VCaP (cell line): ENCODE results near the gene ELMO1.

ENCODE experiments used
- H3K27ac ChIP-seq: fragments of 450-650 bp; 2 replicates; pipeline ENCODE4 v1.5.1; 2017
- TF ChIP-seq, protein P1 (sequence below): fragments of 450-650 bp; conservative IDR thresholded peaks from 2 replicates; pipeline ENCODE4 v1.5.1; 2017; ENCODE audit warnings: mild to moderate bottlenecking, moderate library complexity

Gene ELMO1, protein sequence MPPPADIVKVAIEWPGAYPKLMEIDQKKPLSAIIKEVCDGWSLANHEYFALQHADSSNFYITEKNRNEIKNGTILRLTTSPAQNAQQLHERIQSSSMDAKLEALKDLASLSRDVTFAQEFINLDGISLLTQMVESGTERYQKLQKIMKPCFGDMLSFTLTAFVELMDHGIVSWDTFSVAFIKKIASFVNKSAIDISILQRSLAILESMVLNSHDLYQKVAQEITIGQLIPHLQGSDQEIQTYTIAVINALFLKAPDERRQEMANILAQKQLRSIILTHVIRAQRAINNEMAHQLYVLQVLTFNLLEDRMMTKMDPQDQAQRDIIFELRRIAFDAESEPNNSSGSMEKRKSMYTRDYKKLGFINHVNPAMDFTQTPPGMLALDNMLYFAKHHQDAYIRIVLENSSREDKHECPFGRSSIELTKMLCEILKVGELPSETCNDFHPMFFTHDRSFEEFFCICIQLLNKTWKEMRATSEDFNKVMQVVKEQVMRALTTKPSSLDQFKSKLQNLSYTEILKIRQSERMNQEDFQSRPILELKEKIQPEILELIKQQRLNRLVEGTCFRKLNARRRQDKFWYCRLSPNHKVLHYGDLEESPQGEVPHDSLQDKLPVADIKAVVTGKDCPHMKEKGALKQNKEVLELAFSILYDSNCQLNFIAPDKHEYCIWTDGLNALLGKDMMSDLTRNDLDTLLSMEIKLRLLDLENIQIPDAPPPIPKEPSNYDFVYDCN

DNA sequence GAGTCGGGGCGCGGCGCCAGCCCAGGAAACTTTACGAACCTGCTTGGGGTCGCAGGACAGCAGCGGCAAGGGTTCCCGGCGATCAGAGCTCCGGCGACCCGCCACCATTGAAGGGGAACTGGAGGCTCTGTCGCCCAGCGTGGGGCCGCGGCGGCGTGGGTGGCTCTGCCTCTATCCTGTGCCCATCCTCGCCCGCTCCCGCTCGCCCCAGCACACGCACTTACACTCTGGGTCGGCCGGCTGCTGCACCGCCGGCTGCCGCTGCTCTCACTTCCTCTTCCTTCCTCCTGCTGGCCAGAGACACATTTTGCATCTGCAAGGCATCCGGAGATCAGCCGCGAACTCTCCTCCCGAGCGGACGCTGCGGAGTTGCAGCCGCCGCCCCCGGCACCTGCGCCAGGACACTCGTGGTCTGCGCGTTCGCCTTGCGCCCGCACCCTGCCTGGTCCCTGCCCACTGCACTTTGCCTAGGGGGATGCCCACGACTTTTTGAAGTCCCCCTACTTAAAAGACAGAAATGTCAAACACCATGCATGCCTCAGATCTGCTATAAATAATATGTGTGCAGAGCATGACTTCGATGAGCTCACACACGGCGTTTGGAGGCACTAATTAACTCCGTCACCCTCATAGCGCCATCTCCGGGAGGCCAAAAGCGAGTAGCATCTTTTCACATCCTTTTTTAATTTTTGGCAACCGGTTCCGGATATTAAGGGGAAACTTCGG lies at the start of gene ELMO1:
ELMO1 (minus strand) TSS at position 229 of the 726 bp plus-strand sequence. CDS start 106,174 bp downstream, outside the sequence.
- TF ChIP-seq, protein P1, sequence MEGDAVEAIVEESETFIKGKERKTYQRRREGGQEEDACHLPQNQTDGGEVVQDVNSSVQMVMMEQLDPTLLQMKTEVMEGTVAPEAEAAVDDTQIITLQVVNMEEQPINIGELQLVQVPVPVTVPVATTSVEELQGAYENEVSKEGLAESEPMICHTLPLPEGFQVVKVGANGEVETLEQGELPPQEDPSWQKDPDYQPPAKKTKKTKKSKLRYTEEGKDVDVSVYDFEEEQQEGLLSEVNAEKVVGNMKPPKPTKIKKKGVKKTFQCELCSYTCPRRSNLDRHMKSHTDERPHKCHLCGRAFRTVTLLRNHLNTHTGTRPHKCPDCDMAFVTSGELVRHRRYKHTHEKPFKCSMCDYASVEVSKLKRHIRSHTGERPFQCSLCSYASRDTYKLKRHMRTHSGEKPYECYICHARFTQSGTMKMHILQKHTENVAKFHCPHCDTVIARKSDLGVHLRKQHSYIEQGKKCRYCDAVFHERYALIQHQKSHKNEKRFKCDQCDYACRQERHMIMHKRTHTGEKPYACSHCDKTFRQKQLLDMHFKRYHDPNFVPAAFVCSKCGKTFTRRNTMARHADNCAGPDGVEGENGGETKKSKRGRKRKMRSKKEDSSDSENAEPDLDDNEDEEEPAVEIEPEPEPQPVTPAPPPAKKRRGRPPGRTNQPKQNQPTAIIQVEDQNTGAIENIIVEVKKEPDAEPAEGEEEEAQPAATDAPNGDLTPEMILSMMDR: peak; percentile 60
- H3K27ac ChIP-seq: peak within 1 kb of the TSS; percentile 49; the same call in 1 of the 2 replicates

DNA sequence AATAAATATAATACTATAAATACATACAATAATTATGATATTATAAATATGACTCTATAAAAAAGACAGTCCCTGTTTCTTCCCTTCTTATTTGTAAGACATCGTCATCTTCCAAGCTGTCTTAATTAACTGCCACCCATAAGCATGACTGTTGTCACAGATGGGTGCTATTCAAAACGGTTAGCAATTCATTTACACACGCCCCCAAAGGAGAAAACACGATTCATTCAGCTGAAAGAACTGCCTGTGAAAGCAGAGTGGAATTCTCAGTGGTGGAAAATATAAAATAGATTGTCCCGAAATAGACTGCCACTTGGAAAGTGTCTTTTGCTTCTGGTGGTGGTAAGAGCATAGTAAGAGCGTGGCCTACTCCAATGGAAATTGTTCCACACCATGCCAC lies 48.9 kb upstream of the ELMO1 start:
- TF ChIP-seq, protein P1: no peak
- no peak overlapping the region for H3K27ac ChIP-seq

DNA sequence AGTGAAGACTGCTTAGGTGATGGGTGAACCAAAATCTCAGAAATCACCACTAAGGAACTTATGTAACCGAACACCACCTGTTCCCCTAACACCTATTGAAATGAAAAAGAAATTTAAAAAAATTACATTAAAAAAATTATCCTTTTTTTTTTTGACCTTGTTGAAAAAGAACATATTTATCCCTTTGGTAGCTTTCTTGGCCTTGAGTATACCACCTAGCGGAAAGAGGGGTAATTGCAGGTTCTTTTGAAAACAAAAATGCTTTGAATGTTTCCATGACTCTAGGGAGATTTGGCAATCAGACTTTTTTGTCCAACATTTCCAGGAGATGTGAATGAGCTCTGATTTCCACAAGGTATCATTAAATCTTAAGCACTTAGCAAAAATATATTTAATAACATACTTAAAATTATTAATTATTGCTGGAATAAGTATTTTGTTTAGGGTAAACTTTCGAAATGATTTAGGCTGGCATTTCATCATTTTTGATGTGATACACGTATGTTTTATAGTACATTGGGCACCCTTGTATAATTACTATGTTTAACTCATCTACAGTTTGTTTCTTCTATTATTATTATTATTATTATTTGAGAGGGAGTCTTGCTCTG lies 47.0 kb upstream of the ELMO1 start:
- TF ChIP-seq, protein P1: peak; percentile 85

DNA sequence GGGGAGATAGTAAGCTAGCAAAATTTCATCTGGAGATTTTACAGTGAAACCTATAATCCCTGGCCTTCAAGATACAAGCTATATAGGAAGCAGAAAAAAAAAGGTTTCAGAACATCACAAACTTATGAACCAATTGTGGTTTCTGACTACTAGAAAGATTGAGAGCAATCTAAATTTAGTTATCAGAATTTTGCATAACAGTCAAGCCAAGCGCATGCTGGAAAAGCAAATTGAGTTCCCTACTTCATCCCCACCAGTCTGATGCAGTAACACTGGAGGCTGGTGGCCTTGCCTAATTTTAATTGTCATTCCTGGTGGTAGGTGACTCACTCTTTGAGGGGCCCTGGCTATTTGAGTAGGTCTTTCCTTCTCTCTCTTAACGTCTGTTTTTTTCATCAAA lies 46.3 kb upstream of the ELMO1 start:
- TF ChIP-seq, protein P1: no peak
- no peak overlapping the region for H3K27ac ChIP-seq

More for the DNA sequence above, 47.0 kb upstream of the ELMO1 start:
- no peak overlapping the region for H3K27ac ChIP-seq

DNA sequence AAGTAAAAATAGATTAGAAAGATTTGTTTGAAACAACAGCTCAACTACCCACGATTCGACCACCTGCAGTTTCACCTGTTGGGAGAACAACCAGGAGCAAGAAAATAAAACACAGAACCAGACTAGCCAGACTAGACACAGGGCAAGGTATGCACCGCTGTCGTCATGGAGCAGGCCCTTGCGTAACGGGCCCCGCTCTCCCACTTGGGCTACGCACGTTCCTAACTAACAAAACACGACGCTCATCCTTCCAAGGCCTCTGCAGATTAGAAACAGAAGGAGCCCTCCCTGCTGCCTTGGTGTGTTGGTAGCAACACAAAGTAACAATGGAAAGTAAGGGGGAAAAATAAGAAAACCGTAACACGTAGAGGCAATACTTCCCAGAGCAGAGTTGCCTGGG lies 45.1 kb upstream of the ELMO1 start:
- TF ChIP-seq, protein P1: no peak
- no peak overlapping the region for H3K27ac ChIP-seq

DNA sequence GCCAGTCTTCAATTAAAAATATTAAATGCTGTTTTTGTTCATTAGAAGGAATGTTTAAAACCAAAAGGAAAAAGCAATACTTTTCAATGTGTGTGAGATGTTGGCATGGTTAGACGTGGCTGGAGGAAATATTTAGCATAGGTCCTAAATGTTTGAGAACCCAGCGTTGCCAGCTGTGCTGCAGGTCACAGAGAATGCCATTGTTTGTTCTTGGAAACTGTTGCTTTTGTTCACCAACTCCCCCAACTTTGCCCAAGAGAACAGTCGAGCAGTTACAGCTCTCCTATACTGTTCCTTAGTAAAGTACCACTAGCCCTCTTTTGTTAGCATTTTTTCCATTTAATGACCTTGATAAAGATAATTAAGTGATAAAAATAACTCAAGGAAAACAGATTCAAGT lies 44.5 kb upstream of the ELMO1 start:
- TF ChIP-seq, protein P1: no peak
- no peak overlapping the region for H3K27ac ChIP-seq
